H9 (cell line): Measurements from ENCODE around the gene FAP. TPM values are rescaled to one million over a fixed set of nuclear protein-coding genes. Genes with fewer than 3 reads are reported as not detected.

ENCODE experiments used
- DNase-seq: peaks from one replicate; pipeline ENCODE4 v3.0.0-alpha.2; 2017
- H2AFZ ChIP-seq: one replicate; pipeline ENCODE4 v1.6.1; 2013; ENCODE audit warnings: mild to moderate bottlenecking, low read length, control low read depth, moderate library complexity
- H2AK5ac ChIP-seq: 2 replicates; pipeline ENCODE4 v1.6.1; 2013; ENCODE audit warnings: low read length, control low read depth, mixed read lengths; ENCODE audit not compliant: insufficient read length
- H2BK120ac ChIP-seq: one replicate; pipeline ENCODE4 v1.6.1; 2013; ENCODE audit warnings: low read depth, mild to moderate bottlenecking, low read length, control low read depth, inconsistent platforms; ENCODE audit not compliant: poor library complexity, severe bottlenecking
- H2BK12ac ChIP-seq: 2 replicates; pipeline ENCODE4 v1.6.1; 2013; ENCODE audit warnings: low read length, control low read depth, mixed read lengths, low read depth; ENCODE audit not compliant: insufficient read length
- H2BK15ac ChIP-seq: 2 replicates; pipeline ENCODE4 v1.6.1; 2013; ENCODE audit warnings: low read depth, low read length, control low read depth
- H2BK20ac ChIP-seq: one replicate; pipeline ENCODE4 v1.6.1; 2013; ENCODE audit warnings: low read depth, mild to moderate bottlenecking, low read length, control low read depth, inconsistent platforms; ENCODE audit not compliant: poor library complexity, severe bottlenecking
- H2BK5ac ChIP-seq: 2 replicates; pipeline ENCODE4 v1.6.1; 2013; ENCODE audit warnings: low read length, control low read depth, mixed read lengths; ENCODE audit not compliant: insufficient read length
- H3K14ac ChIP-seq: 2 replicates; pipeline ENCODE4 v1.6.1; 2013; ENCODE audit warnings: low read length, control low read depth; ENCODE audit not compliant: insufficient read depth
- H3K18ac ChIP-seq: 2 replicates; pipeline ENCODE4 v1.6.1; 2013; ENCODE audit warnings: low read depth, mild to moderate bottlenecking, mixed read lengths, low read length, control low read depth; ENCODE audit not compliant: insufficient read length
- H3K23ac ChIP-seq: 2 replicates; pipeline ENCODE4 v1.6.1; 2013; ENCODE audit warnings: low read length, control low read depth, mixed read lengths, low read depth; ENCODE audit not compliant: insufficient read length
- H3K23me2 ChIP-seq: 2 replicates; pipeline ENCODE4 v1.6.1; 2013; ENCODE audit warnings: low read depth, mild to moderate bottlenecking, mixed read lengths, low read length, control low read depth; ENCODE audit not compliant: insufficient read length, poor library complexity, severe bottlenecking
- H3K27ac ChIP-seq: 2 replicates; pipeline ENCODE4 v1.5.1; 2013; ENCODE audit warnings: low read length, control low read depth, mixed read lengths, low read depth; ENCODE audit not compliant: insufficient read length
- H3K27me3 ChIP-seq: 2 replicates; pipeline ENCODE4 v1.6.1; 2013; ENCODE audit warnings: low read length, control low read depth, inconsistent platforms; ENCODE audit not compliant: insufficient read depth
- H3K4ac ChIP-seq: 2 replicates; pipeline ENCODE4 v1.6.1; 2013; ENCODE audit warnings: low read depth, mild to moderate bottlenecking, control low read depth, inconsistent platforms, low read length, moderate library complexity
- H3K4me1 ChIP-seq: 2 replicates; pipeline ENCODE4 v1.6.1; 2013; ENCODE audit warnings: low read length, control low read depth, inconsistent platforms; ENCODE audit not compliant: insufficient read depth
- H3K4me2 ChIP-seq: 2 replicates; pipeline ENCODE4 v1.6.1; 2013; ENCODE audit warnings: low read length, control low read depth, mixed read lengths; ENCODE audit not compliant: insufficient read length, insufficient read depth
- H3K56ac ChIP-seq: 2 replicates; pipeline ENCODE4 v1.6.1; 2013; ENCODE audit warnings: low read depth, mild to moderate bottlenecking, mixed read lengths, low read length, control low read depth; ENCODE audit not compliant: insufficient read length
- H3K79me1 ChIP-seq: 2 replicates; pipeline ENCODE4 v1.6.1; 2013; ENCODE audit warnings: low read depth, mild to moderate bottlenecking, moderate library complexity, low read length, control low read depth, inconsistent platforms; ENCODE audit not compliant: insufficient read depth, poor library complexity, severe bottlenecking
- H3K79me2 ChIP-seq: 2 replicates; pipeline ENCODE4 v1.6.1; 2013; ENCODE audit warnings: low read length, control low read depth, inconsistent platforms; ENCODE audit not compliant: insufficient read depth
- H3K9ac ChIP-seq: 2 replicates; pipeline ENCODE4 v1.6.1; 2013; ENCODE audit warnings: low read length, control low read depth, mixed read lengths; ENCODE audit not compliant: insufficient read length; ENCODE audit errors: extremely low read depth
- H3K9me3 ChIP-seq: one replicate; pipeline ENCODE4 v1.6.1; 2013; ENCODE audit warnings: low read depth, low read length, inconsistent platforms; ENCODE audit not compliant: control insufficient read depth
- H3T11ph ChIP-seq: one replicate; pipeline ENCODE4 v1.6.1; 2013; ENCODE audit warnings: mild to moderate bottlenecking, low read length, control low read depth, inconsistent platforms
- H4K20me1 ChIP-seq: one replicate; pipeline ENCODE4 v1.6.1; 2013; ENCODE audit not compliant: control insufficient read depth, insufficient read length, insufficient read depth
- H4K5ac ChIP-seq: 2 replicates; pipeline ENCODE4 v1.6.1; 2013; ENCODE audit warnings: low read depth, mild to moderate bottlenecking, mixed read lengths, low read length, control low read depth; ENCODE audit not compliant: insufficient read length
- H4K8ac ChIP-seq: replicated peaks from 2 replicates; pipeline ENCODE4 v1.6.1; 2013; ENCODE audit warnings: low read length, control low read depth, mixed read lengths, low read depth; ENCODE audit not compliant: insufficient read length
- H4K91ac ChIP-seq: 2 replicates; pipeline ENCODE4 v1.6.1; 2013; ENCODE audit warnings: low read depth, mild to moderate bottlenecking, moderate library complexity, mixed read lengths, low read length, control low read depth; ENCODE audit not compliant: insufficient read length
- H3K27ac Mint-ChIP-seq, 3 experiments: 2 replicates in 2 of 3; 3 replicates in 1 of 3; pipeline ENCODE4 v1.8.0; 2020 to 2021; ENCODE audit warnings: mixed read lengths in 3 of 3, mild to moderate bottlenecking in 1 of 3, moderate library complexity in 1 of 3
- H3K27me3 Mint-ChIP-seq: 2 replicates; pipeline ENCODE4 v1.8.0; 2021; ENCODE audit warnings: low read depth, mild to moderate bottlenecking, moderate library complexity, mixed read lengths
- H3K36me3 Mint-ChIP-seq, 3 experiments: 2 replicates in 2 of 3; 3 replicates in 1 of 3; pipeline ENCODE4 v1.8.0; 2020 to 2021; ENCODE audit warnings: low read depth in 3 of 3, mixed read lengths in 3 of 3; ENCODE audit not compliant: insufficient read depth in 1 of 3
- H3K4me1 Mint-ChIP-seq, 2 experiments: 2 replicates each; pipeline ENCODE4 v1.8.0; 2020; ENCODE audit warnings: mixed read lengths in 2 of 2
- H3K4me3 Mint-ChIP-seq, 2 experiments: 2 replicates in 1 of 2; 3 replicates in 1 of 2; pipeline ENCODE4 v1.8.0; 2020 to 2021; ENCODE audit warnings: mild to moderate bottlenecking in 2 of 2, mixed read lengths in 2 of 2, moderate library complexity in 1 of 2
- H3K9me3 Mint-ChIP-seq, 2 experiments: 2 replicates in 1 of 2; 3 replicates in 1 of 2; pipeline ENCODE4 v1.8.0; 2020; ENCODE audit warnings: mild to moderate bottlenecking in 2 of 2, mixed read lengths in 2 of 2, moderate library complexity in 1 of 2
- total RNA-seq: library from RNA; stranded (reverse); gene quantifications from 2 replicates; pipeline ENCODE4 v1.2.1, GENCODE V29; 2021
- TF ChIP-seq, protein P1 (sequence below): fragments of 200-600 bp; sonication (generic); conservative IDR thresholded peaks from 3 replicates; pipeline ENCODE4 v1.8.0; 2021; ENCODE audit warnings: antibody characterized with exemption, mild to moderate bottlenecking

FAP gene
- total RNA-seq, 1 experiment from 2014 or later = not detected

DNA sequence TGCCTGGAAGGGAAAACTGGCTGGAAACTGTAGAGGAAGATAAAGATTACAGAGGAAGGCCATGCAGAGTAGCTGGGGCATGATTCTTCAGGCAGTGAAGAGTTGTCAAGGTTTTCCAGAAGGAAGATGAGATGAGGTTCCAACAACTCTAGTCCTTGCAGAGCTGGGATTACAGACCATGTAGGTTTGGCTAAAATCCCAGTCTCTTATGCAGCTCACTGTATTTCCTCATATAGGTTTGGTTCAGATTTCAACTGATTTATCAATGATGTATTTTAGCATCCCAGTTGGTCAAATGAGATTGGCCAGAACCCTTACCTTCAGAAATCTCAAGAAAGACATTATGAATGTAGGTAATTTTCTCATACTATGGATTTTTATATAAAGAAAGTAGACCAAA is 16.4 kb downstream of the FAP start:
- Histone ChIP-seq H3K4me2 (no peak overlapping the region), H2AFZ (no peak overlapping the region), H3K23me2 (no peaks in the 10 kb centered on the region), H2BK20ac (no peak overlapping the region), H3T11ph (no peak overlapping the region), H3K4ac (no peak overlapping the region), H3K14ac (no peak overlapping the region), H3K27ac (no peak overlapping the region), H4K5ac (no peak overlapping the region), H4K20me1 (no peaks in the 10 kb centered on the region), H3K18ac (no peak overlapping the region), H2BK12ac (no peak overlapping the region), H3K27me3 (no peaks in the 10 kb centered on the region), H2BK120ac (no peak overlapping the region), H4K91ac (no peak overlapping the region), H3K79me1 (no peaks in the 10 kb centered on the region), H3K79me2 (no peaks in the 10 kb centered on the region), H3K9me3 (no peaks in the 10 kb centered on the region), H3K4me1 (no peaks in the 10 kb centered on the region), H3K56ac (no peak overlapping the region), H3K23ac (no peak overlapping the region), H2AK5ac (no peak overlapping the region), H3K9ac (no peak overlapping the region), H4K8ac (no peak overlapping the region), H2BK15ac (no peak overlapping the region), H2BK5ac (no peak overlapping the region)
- DNase-seq = no peak
- no peak overlapping the region for H3K4me3 Mint-ChIP-seq
- TF ChIP-seq, protein P1, sequence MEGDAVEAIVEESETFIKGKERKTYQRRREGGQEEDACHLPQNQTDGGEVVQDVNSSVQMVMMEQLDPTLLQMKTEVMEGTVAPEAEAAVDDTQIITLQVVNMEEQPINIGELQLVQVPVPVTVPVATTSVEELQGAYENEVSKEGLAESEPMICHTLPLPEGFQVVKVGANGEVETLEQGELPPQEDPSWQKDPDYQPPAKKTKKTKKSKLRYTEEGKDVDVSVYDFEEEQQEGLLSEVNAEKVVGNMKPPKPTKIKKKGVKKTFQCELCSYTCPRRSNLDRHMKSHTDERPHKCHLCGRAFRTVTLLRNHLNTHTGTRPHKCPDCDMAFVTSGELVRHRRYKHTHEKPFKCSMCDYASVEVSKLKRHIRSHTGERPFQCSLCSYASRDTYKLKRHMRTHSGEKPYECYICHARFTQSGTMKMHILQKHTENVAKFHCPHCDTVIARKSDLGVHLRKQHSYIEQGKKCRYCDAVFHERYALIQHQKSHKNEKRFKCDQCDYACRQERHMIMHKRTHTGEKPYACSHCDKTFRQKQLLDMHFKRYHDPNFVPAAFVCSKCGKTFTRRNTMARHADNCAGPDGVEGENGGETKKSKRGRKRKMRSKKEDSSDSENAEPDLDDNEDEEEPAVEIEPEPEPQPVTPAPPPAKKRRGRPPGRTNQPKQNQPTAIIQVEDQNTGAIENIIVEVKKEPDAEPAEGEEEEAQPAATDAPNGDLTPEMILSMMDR = no peak
- H3K9me3 Mint-ChIP-seq = no peaks in the 10 kb centered on the region
- H3K27ac Mint-ChIP-seq = no peak overlapping the region
- no peaks in the 10 kb centered on the region for H3K36me3 Mint-ChIP-seq
- no peaks in the 10 kb centered on the region for H3K27me3 Mint-ChIP-seq
- no peaks in the 10 kb centered on the region for H3K4me1 Mint-ChIP-seq
